Activated CD8-positive, alpha-beta T cell treated with anti-CD3 and anti-CD28 coated beads for 36 hours (primary cell): ENCODE measurements around the gene SEPTIN1. TPM values are rescaled to one million over a fixed set of nuclear protein-coding genes. Genes with fewer than 3 reads are reported as not detected.

Experiments used
- ATAC-seq: fragments of 200-7000 bp; cut with Tn5 transposase; one replicate; pipeline ENCODE4 v1.10.0; 2021; ENCODE audit warnings: mild to moderate bottlenecking, moderate library complexity
- CTCF ChIA-PET: fragments of 350-600 bp; sonication (Branson Sonifier 250); formaldehyde crosslinking; loops from one replicate; lab custom pipeline; 2021; ENCODE audit warnings: antibody characterized with exemption; lab: Charles Lee
- POLR2A ChIA-PET: fragments of 350-600 bp; sonication (Branson Sonifier 250); formaldehyde crosslinking; loops from one replicate; lab custom pipeline; 2021; ENCODE audit warnings: antibody characterized with exemption; lab: Charles Lee
- DNase-seq: peaks from one replicate; pipeline ENCODE4 v3.0.0-alpha.2; 2020
- H3K27ac Mint-ChIP-seq: one replicate; pipeline ENCODE4 v1.8.0; 2021; ENCODE audit warnings: mild to moderate bottlenecking, mixed read lengths
- H3K27me3 Mint-ChIP-seq: one replicate; pipeline ENCODE4 v1.8.0; 2021; ENCODE audit warnings: mixed read lengths
- H3K36me3 Mint-ChIP-seq: one replicate; pipeline ENCODE4 v1.8.0; 2021; ENCODE audit warnings: low read depth, mixed read lengths
- H3K4me1 Mint-ChIP-seq: one replicate; pipeline ENCODE4 v1.8.0; 2021; ENCODE audit warnings: low read depth, mixed read lengths
- H3K4me3 Mint-ChIP-seq: one replicate; pipeline ENCODE4 v1.8.0; 2021; ENCODE audit warnings: mild to moderate bottlenecking, moderate library complexity, mixed read lengths
- H3K9me3 Mint-ChIP-seq: one replicate; pipeline ENCODE4 v1.8.0; 2021; ENCODE audit warnings: mixed read lengths
- CTCF ChIP-seq: fragments of 200-600 bp; IDR thresholded peaks from one replicate; pipeline ENCODE4 v1.8.0; 2022; ENCODE audit warnings: antibody characterized with exemption, mild to moderate bottlenecking
- intact Hi-C: fragments of 100-400 bp; cut with micrococcal nuclease; formaldehyde crosslinking; loops from one replicate; pipeline ENCODE4 v1.10.0; 2022
- total RNA-seq, 2 experiments: library from RNA; stranded (reverse); gene quantifications; one replicate each; pipeline ENCODE4 v1.2.3, GENCODE V29; 2021

The SEPTIN1 gene
- total RNA-seq, 2 experiments from 2014 or later = 163 to 169 TPM

- intact Hi-C loops = no loop called here
- peak overlapping the region; percentile 86 for H3K27ac Mint-ChIP-seq
- CTCF ChIA-PET = interaction anchor here (1.3 to 1.7 kb wide), 3 partner anchors 14 to 43 kb away, joined by 4 to 5 read pairs (median 4); no protein-coding TSS in a partner anchor
- peaks cover 33% of the 10 kb centered on the region for H3K4me1 Mint-ChIP-seq
- ATAC-seq (no peak), DNase-seq (no peak)
- H3K27me3 Mint-ChIP-seq = no peaks in the 10 kb centered on the region
- H3K36me3 Mint-ChIP-seq = peaks cover 48% of the 10 kb centered on the region
- TF ChIP-seq CTCF = no peak
- H3K9me3 Mint-ChIP-seq = no peaks in the 10 kb centered on the region
- POLR2A ChIA-PET = interaction anchor here (0.7 to 8.0 kb wide), 3 partner anchors 10 to 235 kb away, joined by 3 to 73 read pairs (median 3); partner anchors contain the start of gene CD2BP2
- peak overlapping the region; percentile 95 for H3K4me3 Mint-ChIP-seq
Observed at GRCh38 chr16:30367349-30368009, 14.9 kb downstream of the SEPTIN1 start.

- H3K4me1 Mint-ChIP-seq = peaks cover 27% of the 10 kb centered on the region
- H3K27ac Mint-ChIP-seq = peak overlapping the region; percentile 86
- no peaks in the 10 kb centered on the region for H3K27me3 Mint-ChIP-seq
- ChIA-PET POLR2A (interaction anchor here (0.7 to 8.0 kb wide), 4 partner anchors 8 to 236 kb away, joined by 3 to 73 read pairs (median 4); partner anchors contain the start of genes CD2BP2 and MYL11), CTCF (interaction anchor here (1.6 to 1.7 kb wide), 2 partner anchors 13 to 43 kb away, joined by 5 read pairs; no protein-coding TSS in a partner anchor)
- TF ChIP-seq CTCF = no peak
- no peaks in the 10 kb centered on the region for H3K9me3 Mint-ChIP-seq
- intact Hi-C loops = no loop called here
- peaks cover 51% of the 10 kb centered on the region for H3K36me3 Mint-ChIP-seq
- no peak overlapping the region for H3K4me3 Mint-ChIP-seq
- no peak for ATAC-seq
- DNase-seq = no peak
Observed at GRCh38 chr16:30366511-30366910, 15.8 kb downstream of the SEPTIN1 start.

- ATAC-seq (no peak), DNase-seq (no peak)
- no peak overlapping the region for H3K27ac Mint-ChIP-seq
- TF ChIP-seq CTCF = no peak
- no peaks in the 10 kb centered on the region for H3K27me3 Mint-ChIP-seq
- peaks cover 22% of the 10 kb centered on the region for H3K4me1 Mint-ChIP-seq
- ChIA-PET CTCF (interaction anchor here (1.0 to 1.6 kb wide), 3 partner anchors 8 to 264 kb away, joined by 3 to 5 read pairs (median 3); no protein-coding TSS in a partner anchor), POLR2A (interaction anchor here (0.8 to 1.3 kb wide), 3 partner anchors 9 to 12 kb away, joined by 4 to 5 read pairs (median 5); partner anchors contain the start of gene CD2BP2)
- no peaks in the 10 kb centered on the region for H3K9me3 Mint-ChIP-seq
- H3K36me3 Mint-ChIP-seq = peaks cover 57% of the 10 kb centered on the region
- intact Hi-C loops = no loop called here
- no peak overlapping the region for H3K4me3 Mint-ChIP-seq
Observed at GRCh38 chr16:30365200-30365599, 17.2 kb downstream of the SEPTIN1 start.

GRCh38 chr16:30361180-30361579, 21.2 kb downstream of the SEPTIN1 start:
- H3K36me3 Mint-ChIP-seq = peaks cover 34% of the 10 kb centered on the region
- ChIA-PET CTCF (no interaction called here), POLR2A (interaction anchor here (0.9 to 9.7 kb wide), 3 partner anchors 9 to 25 kb away, joined by 3 to 73 read pairs (median 4); partner anchors contain the start of gene TBC1D10B)

More at GRCh38 chr16:30361180-30361579, 21.2 kb downstream of the SEPTIN1 start:
- TF ChIP-seq CTCF = no peak
- Mint-ChIP-seq H3K4me1 (peaks cover 12% of the 10 kb centered on the region), H3K4me3 (no peak overlapping the region), H3K27ac (peak overlapping the region; percentile 7), H3K27me3 (no peaks in the 10 kb centered on the region), H3K9me3 (no peaks in the 10 kb centered on the region)
- intact Hi-C loops = no loop called here
- ATAC-seq (no peak), DNase-seq (no peak)
